GM18870 (cell line): ENCODE results near the gene PDGFD.

Source experiments
- ATAC-seq: cut with Tn5 transposase; IDR thresholded peaks from one replicate; pipeline ENCODE4 v1.9.1; 2021; ENCODE audit warnings: moderate library complexity; ENCODE audit not compliant: unreplicated experiment

PDGFD gene

GRCh38 chr11:103963648-103964047 lies 200.3 kb downstream of the PDGFD start:
- no peak for ATAC-seq

GRCh38 chr11:103961010-103961409 lies 202.9 kb downstream of the PDGFD start:
- no peak for ATAC-seq

- no peak for ATAC-seq
Observed at GRCh38 chr11:103960108-103960507, 203.8 kb downstream of the PDGFD start.

- ATAC-seq, result peak; percentile 100
Observed at GRCh38 chr11:103959279-103959942, 204.5 kb downstream of the PDGFD start.

- peak; percentile 29 for ATAC-seq
Observed at GRCh38 chr11:103958475-103959215, 205.3 kb downstream of the PDGFD start.

- no peak for ATAC-seq
Observed at GRCh38 chr11:103953797-103954486, 210.0 kb downstream of the PDGFD start.

- ATAC-seq, result no peak
Observed at GRCh38 chr11:103949781-103950180, 214.2 kb downstream of the PDGFD start.

- ATAC-seq, result no peak
Observed at GRCh38 chr11:103948187-103948763, 215.7 kb downstream of the PDGFD start.

GRCh38 chr11:103947546-103947919 lies 216.4 kb downstream of the PDGFD start:
- no peak for ATAC-seq

GRCh38 chr11:103946793-103947545 lies 217.0 kb downstream of the PDGFD start:
- no peak for ATAC-seq

- no peak for ATAC-seq
Observed at GRCh38 chr11:103944251-103944940, 219.6 kb downstream of the PDGFD start.

- no peak for ATAC-seq
Observed at GRCh38 chr11:103942646-103943045, 221.3 kb downstream of the PDGFD start.

GRCh38 chr11:103940551-103940950 lies 223.4 kb downstream of the PDGFD start:
- ATAC-seq, result no peak

GRCh38 chr11:103939694-103940093 lies 224.3 kb downstream of the PDGFD start:
- peak; percentile 56 for ATAC-seq

GRCh38 chr11:103936059-103936458 lies 227.9 kb downstream of the PDGFD start:
- no peak for ATAC-seq

GRCh38 chr11:103935219-103935618 lies 228.7 kb downstream of the PDGFD start:
- ATAC-seq, result no peak

- ATAC-seq, result peak; percentile 97
Observed at GRCh38 chr11:103929170-103929903, 234.6 kb downstream of the PDGFD start.

- ATAC-seq, result no peak
Observed at GRCh38 chr11:103928802-103929161, 235.2 kb downstream of the PDGFD start.

- no peak for ATAC-seq
Observed at GRCh38 chr11:103928040-103928801, 235.7 kb downstream of the PDGFD start.
